K562 (cell line): Measurements from ENCODE around the gene HES4. TPM values are rescaled to one million over a fixed set of nuclear protein-coding genes. Genes with fewer than 3 reads are reported as not detected.

Experiments
- EP300 ChIP-seq: IDR thresholded peaks from 2 replicates; pipeline ENCODE4 v1.6.1; 2012; ENCODE audit warnings: low read length, improper control_type of control experiment
- ETV1 ChIP-seq: fragments of 450-650 bp; conservative IDR thresholded peaks from 2 replicates; pipeline ENCODE4 v1.6.1; 2016; ENCODE audit warnings: missing genetic modification characterization, control low read depth, low read depth, missing compliant biosample characterization
- KDM2B ChIP-seq: fragments of 250-450 bp; sonication (Bioruptor Pico); IDR thresholded peaks from 2 replicates; pipeline ENCODE4 v1.8.0; 2021; ENCODE audit warnings: mild to moderate bottlenecking, moderate library complexity
- NFATC3 ChIP-seq: fragments of 450-650 bp; IDR thresholded peaks from 2 replicates; pipeline ENCODE4 v1.6.1; 2017; ENCODE audit warnings: mild to moderate bottlenecking
- RERE ChIP-seq: sonication (generic); formaldehyde crosslinking; IDR thresholded peaks from 2 replicates; pipeline ENCODE4 v1.8.0; 2023; ENCODE audit warnings: missing genetic modification reagents, mild to moderate bottlenecking, borderline replicate concordance
- RREB1 ChIP-seq: fragments of 250-450 bp; sonication (Bioruptor Pico); IDR thresholded peaks from 2 replicates; pipeline ENCODE4 v1.4.0; 2020
- SMC3 ChIP-seq: conservative IDR thresholded peaks from 2 replicates; pipeline ENCODE4 v1.6.1; 2011; ENCODE audit warnings: low read depth, low read length, improper control_type of control experiment; ENCODE audit not compliant: insufficient read depth
- TBL1XR1 ChIP-seq, 2 experiments: IDR thresholded peaks; 2 replicates each; pipeline ENCODE4 v1.6.1; 2012; ENCODE audit warnings: improper control_type of control experiment in 2 of 2, low read length in 2 of 2, mild to moderate bottlenecking in 1 of 2
- ZBED1 ChIP-seq: IDR thresholded peaks from 2 replicates; pipeline ENCODE4 v1.6.1; 2014
- ZHX1 ChIP-seq: fragments of 150-350 bp; conservative IDR thresholded peaks from 2 replicates; pipeline ENCODE4 v1.6.1; 2014; ENCODE audit warnings: low read length
- ZNF174 ChIP-seq: fragments of 250-450 bp; sonication (Bioruptor Pico); IDR thresholded peaks from 2 replicates; pipeline ENCODE4 v1.4.0; 2020; ENCODE audit warnings: mild to moderate bottlenecking
- ZNF41 ChIP-seq: fragments of 250-450 bp; sonication (Bioruptor Pico); conservative IDR thresholded peaks from 2 replicates; pipeline ENCODE4 v1.4.0; 2020; ENCODE audit warnings: mild to moderate bottlenecking
- ZNF695 ChIP-seq: fragments of 450-650 bp; formaldehyde crosslinking; IDR thresholded peaks from 2 replicates; pipeline ENCODE4 v1.4.0; 2020; ENCODE audit warnings: mild to moderate bottlenecking, moderate library complexity
- ZNF696 ChIP-seq: fragments of 250-450 bp; sonication (Bioruptor Pico); conservative IDR thresholded peaks from 2 replicates; pipeline ENCODE4 v1.4.0; 2020; ENCODE audit warnings: mild to moderate bottlenecking, moderate library complexity
- polyA plus RNA-seq, 8 experiments: library from polyadenylated mRNA; depleted of rRNA in 4 of 8; stranded (reverse) in 5 of 8; unstranded in 3 of 8; fragments of >200 nt; fragmentation: Nextera tagmentation in 2 of 8; fragmentation: Illumina TruSeq in 1 of 8; extraction: Ambion mirVana in 2 of 8; extraction: Trizol in 1 of 8; gene quantifications; 2 replicates each; pipeline versions ENCODE4 v1.2.1 to v1.2.3, GENCODE V29; 2011 to 2014; ENCODE audit warnings: inconsistent platforms in 1 of 8, missing spikeins in 1 of 8
- total RNA-seq, 7 experiments: library from RNA; depleted of rRNA in 6 of 7; stranded (reverse); fragments of >200 nt in 6 of 7; fragmentation: Illumina TruSeq in 2 of 7; extraction: Trizol in 2 of 7; gene quantifications; 2 replicates each; pipeline versions ENCODE4 v1.2.1 to v1.2.3, GENCODE V29; 2011 to 2021; ENCODE audit warnings: low replicate concordance in 1 of 7

The HES4 gene
- total and polyA plus RNA-seq, 9 of the 15 experiments (the other 6 are each of a cell fraction or from before 2014, with no cell fraction given): 0.21 to 43.7 (median 5.3) TPM; not detected in 2

- TF ChIP-seq RREB1: 0 out of 2 replicates have a peak, but pooled peaks have one; percentile 33
- no peak for TF ChIP-seq KDM2B (CRISPR knock-in tag)
- peak; percentile 71 for TF ChIP-seq ETV1
- no peak for TF ChIP-seq EP300
- TF ChIP-seq ZNF696: no peak
- no peak for TF ChIP-seq ZNF174 (CRISPR knock-in tag)
- no peak for TF ChIP-seq ZNF41 (CRISPR knock-in tag)
- TF ChIP-seq NFATC3: no peak
- TF ChIP-seq SMC3: no peak
- TF ChIP-seq RERE: no peak
- TF ChIP-seq ZNF695 (CRISPR knock-in tag): no peak
- TF ChIP-seq TBL1XR1 (IDR thresholded peaks at IDR 0.05; ENCODE audit: low read length in 2 of 2): no peak
- TF ChIP-seq ZHX1: no peak
- TF ChIP-seq ZBED1: no peak
These were observed 40.8 kb downstream of the HES4 start, which contains the start of gene NOC2L (continued) for GRCh38 chr1:958823-959730.
